T47D (cell line): ENCODE data around the gene CHRNG.
"Not testable (repeated sequence)": the region's sequence is repeated elsewhere in the genome, so short reads cannot be mapped to it uniquely, and the experiment has no call there.

Experiments
- DNase-seq, 2 experiments: peaks; one replicate each; pipeline versions ENCODE4 v3.0.0 to v3.0.0-alpha.2; 2011 to 2012; ENCODE audit warnings: low read depth in 1 of 2, low spot score in 1 of 2
- JUND ChIP-seq: IDR thresholded peaks from 2 replicates; pipeline ENCODE4 v1.6.1; 2012; ENCODE audit warnings: low read depth
- in situ Hi-C: cut with HindIII; loops from 2 replicates; pipeline ENCODE4 v1.10.0; 2016; ENCODE audit warnings: low sequenced_read_pairs, low pct_unique_long_range_greater_than_20kb

CHRNG gene

DNA sequence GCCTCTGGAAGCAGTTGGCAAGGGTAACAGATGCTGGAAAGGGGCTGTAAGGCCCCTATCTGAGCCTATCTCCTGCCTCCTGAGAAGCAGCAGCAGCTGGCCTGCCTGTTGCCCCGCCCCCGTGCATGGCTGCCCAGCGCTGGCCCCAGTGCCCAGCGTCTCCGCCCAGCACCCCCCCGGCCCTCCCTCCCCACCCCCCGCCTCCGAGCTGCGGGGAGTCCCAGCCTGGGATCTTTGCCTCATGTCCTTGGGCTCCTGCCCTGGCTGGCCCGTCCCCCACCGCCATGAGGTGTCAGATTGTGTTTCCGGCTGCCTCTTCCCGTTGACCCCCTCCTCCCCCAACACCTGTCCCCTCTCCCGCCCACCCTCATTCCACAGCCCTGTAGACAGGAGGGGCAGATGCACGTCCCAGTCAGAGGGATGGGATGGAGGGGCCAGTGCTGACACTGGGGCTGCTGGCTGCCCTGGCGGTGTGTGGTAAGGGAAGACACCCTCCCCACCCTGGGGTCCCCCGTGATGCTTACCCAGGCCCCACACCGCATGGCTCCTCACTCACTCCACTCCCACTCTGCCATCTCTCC, 13.6 kb upstream of the CHRNG start, which contains the start of gene CHRND:
CHRND (plus strand) TSS at position 370 of the 581 bp plus-strand sequence; CDS start at position 426, 56 bp downstream.
- in situ Hi-C loops, result no loop called here
- TF ChIP-seq JUND, result no peak
- no peak for DNase-seq

DNA sequence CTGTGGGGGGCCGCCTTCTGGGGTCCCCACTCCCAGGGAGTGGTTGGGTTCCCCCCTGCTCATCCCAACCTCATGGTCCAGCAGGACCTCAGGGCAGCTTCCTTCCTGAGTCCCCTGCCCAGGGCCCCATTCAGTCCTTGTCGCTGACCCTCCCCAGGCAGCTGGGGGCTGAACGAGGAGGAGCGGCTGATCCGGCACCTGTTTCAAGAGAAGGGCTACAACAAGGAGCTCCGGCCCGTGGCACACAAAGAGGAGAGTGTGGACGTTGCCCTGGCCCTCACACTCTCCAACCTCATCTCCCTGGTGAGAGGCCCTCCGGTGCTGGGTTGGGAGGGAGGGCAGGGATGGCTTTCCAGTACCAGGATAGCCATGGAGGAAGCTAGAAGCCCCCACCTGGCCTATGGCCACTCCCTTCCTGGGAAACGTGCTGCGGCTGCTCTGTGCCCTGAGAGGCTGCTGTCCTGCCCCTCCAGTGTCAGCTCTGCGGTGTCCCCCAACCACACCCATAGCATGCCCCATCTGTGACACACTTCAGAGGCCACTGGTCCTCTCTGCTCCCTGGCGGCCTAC, 13.0 kb upstream of the CHRNG start:
- in situ Hi-C loops, result no loop called here
- TF ChIP-seq JUND, result no peak

DNA sequence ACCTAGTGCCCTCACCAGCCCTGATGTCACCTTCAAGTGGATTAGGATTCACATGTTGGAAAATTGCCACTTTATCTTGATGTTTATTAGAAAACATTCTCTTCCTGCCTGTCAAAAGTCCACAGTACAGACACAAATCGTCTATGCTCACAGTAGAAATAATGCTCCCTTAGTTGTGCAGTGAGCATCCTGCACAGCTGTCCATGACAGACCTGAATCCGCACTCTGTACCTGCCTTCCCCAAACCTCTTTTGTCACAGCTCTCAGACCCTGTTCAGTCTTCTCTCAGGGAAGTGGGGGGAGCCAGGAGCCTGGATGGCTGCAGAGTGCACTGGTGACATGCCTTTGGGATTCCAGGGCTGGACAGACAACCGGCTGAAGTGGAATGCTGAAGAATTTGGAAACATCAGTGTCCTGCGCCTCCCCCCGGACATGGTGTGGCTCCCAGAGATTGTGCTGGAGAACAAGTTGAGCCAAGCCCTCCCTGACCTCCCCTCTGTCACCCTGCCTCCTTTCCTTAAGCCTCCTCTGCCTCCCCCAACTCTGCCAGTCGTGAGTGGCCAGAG, 11.5 kb upstream of the CHRNG start:
- DNase-seq, result no peak
- TF ChIP-seq JUND, result no peak
- in situ Hi-C loops, result no loop called here

More for the DNA sequence above, 13.0 kb upstream of the CHRNG start:
- no peak for DNase-seq

DNA sequence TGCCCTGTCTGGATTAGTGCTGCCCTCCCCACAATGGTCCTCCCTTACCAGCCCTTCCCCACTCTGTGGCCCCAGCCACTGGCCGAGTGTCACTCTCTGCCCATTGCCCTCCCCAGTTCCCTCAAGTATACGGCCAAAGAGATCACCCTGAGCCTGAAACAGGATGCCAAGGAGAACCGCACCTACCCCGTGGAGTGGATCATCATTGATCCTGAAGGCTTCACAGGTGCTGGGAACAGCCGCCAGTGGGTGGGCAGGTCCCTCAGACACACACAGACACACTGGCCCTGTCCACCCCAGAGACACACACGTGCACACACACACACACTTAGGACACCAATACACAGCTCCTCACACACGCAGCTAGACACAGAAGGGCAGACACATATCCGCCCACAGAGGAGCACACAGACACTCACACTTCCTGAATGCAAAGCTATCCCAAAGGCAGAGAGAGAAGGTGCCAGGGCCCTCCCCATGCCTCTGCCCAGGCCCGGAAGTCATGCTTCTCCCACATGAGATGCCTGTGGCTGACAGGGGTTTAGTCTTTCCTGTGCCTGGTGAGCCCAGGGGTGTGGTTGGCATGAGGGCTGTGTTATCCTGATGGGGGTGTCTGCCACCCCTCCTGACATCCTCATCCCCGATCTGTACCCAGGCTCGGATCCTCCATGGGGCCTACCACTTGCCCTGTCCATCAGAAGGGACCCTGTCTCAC, 10.6 kb upstream of the CHRNG start:
- in situ Hi-C loops, result no loop called here
- TF ChIP-seq JUND, result no peak
- no peak for DNase-seq

DNA sequence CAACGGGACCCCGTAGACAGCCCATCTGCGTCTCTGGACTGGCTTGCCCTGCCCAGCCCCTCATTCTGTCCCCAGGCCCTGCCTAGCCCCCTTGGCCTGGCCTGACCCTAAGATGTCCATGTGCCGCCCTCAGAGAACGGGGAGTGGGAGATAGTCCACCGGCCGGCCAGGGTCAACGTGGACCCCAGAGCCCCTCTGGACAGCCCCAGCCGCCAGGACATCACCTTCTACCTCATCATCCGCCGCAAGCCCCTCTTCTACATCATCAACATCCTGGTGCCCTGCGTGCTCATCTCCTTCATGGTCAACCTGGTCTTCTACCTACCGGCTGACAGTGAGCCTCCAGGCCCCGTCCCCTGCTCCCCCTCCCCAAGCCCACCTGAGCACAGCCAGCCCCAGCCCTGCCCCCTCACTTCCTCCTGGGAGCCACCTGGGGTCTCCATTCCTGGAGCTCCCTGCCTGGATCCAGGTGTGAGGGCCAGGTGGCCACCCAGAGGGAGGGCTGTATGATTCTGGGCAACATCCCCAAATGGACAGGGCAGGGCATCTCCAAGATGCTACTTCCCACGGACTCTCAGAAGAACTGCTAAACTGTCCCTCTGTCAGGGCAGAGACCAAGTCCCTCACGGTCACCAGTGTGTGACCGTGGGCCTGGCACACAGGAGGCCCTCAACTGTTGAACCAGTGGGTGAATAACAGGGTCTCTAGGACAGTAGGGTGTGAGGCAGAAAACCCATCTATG, 9.5 kb upstream of the CHRNG start:
- in situ Hi-C loops, result no loop called here
- TF ChIP-seq JUND, result no peak
- no peak for DNase-seq

DNA sequence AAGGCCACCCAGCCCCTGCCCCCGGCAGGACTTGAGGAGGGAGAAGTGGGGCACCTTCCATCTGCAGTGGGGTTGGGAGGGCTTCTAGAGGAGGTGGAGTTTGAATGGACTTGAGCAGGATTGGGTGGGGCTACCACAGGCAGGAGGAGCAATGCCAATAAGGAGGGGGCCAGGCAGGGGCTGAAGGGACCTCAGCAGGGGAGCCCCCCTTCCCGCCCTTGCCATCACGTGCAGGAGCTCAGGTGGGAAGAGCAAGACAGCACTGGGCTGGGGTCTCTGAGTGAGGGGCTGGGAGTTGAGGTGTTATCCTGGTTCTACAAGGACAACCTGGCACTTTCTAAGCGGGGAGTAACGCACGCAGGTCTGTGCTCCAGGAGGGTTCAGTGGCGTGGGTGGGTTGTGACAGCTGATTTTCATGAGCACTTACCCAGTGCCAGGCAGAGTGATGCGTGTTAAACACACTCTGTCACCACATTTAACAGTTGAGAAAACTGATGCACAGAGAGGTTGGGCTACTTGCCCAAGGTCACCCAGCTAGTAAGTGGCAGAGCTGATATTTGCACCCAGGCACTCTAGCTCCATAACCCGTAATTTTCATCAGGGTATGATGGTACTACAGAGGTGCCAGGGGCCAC, 8.7 kb upstream of the CHRNG start:
- TF ChIP-seq JUND, result no peak
- in situ Hi-C loops, result no loop called here
- no peak for DNase-seq

DNA sequence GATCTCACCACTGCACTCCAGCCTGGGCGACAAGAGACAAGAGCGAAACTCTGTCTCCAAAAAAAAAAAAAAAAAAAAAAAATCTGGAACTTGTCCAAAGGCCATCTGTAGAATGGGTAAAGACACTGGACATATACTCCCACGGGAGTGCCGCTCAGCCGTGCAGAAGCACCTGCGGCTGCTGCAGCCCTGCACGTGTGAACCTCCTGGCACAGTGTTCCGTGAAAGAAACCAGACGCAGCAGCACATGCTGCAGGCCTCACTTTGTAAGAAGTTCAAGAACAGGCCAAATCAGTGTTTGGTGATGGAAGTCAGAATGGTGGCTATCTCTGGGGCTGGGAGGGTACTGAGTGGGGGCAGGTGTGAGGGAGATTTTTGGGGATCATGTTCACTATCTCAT, 7.1 kb upstream of the CHRNG start:
- DNase-seq, result no peak
- in situ Hi-C loops, result no loop called here
- no peak for TF ChIP-seq JUND

DNA sequence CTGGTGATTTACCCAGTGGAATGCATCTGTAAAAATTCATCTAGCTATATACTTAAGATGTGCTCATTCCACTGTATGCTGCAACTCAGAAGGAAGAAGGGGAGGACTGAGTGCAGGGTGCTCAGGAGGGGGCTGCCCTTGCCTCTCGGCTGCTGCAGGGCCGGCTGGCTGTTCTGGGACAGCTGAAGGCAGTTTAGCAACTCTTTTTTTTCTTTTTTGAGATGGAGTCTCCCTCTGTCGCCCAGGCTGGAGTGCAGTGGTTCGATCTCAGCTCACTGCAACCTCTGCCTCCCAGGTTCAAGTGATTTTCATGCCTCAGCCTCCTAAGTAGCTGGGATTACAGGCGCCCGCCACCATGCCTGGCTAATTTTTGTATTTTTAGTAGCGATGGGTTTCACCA, 6.7 kb upstream of the CHRNG start:
- DNase-seq, in situ Hi-C loops: not testable (repeated sequence)

DNA sequence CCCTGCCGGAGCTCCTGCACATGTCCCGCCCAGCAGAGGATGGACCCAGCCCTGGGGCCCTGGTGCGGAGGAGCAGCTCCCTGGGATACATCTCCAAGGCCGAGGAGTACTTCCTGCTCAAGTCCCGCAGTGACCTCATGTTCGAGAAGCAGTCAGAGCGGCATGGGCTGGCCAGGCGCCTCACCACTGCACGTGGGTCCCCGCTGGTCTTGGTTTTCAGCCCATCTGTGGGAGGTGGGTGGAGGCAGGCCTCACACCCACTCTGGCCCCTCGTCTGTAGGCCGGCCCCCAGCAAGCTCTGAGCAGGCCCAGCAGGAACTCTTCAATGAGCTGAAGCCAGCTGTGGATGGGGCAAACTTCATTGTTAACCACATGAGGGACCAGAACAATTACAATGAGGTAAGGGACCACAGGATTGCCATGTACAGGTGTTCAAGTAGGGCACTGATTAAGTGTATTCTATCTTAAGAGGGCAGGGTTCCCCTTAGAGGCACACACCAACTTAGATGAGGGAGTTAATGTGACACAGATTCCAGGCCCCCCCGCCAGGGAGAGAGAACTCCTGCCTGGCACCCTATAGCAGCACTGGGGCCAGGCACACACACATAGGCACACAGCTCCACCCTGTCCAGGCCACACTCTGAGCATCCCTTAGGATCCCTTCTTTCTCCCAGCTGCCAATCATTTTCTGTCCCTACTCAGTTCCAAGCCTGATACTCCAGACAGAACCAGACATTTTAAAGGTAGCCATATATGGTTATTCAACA, 5.4 kb upstream of the CHRNG start:
- in situ Hi-C loops, result no loop called here
- no peak for DNase-seq
- no peak for TF ChIP-seq JUND

DNA sequence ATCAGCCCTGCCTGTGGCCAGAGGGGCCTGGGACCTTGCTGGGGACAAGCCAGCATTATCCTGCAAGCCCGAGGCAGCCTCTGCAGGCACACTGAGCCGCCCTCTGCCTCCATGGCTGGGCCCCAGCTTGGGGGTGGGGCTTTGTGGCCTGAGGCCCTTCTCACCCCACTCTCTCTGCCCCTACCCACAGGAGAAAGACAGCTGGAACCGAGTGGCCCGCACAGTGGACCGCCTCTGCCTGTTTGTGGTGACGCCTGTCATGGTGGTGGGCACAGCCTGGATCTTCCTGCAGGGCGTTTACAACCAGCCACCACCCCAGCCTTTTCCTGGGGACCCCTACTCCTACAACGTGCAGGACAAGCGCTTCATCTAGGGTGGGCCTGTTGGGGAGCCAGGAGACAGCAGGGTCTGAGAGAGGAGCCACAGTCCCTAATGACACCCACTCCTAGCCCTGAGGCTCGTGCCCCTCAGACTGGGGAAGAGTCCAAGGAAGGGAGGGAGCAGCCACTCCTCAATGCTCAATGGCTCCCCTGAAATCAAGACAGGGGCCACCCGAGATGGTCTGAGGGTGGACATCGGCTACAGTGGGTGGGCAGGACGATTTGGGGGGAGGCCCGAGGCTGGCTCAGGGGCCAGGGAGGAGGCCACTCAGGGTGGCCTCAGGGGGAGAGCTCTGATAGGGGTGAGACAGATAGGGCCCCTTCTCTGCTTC, 4.4 kb upstream of the CHRNG start:
- no peak for DNase-seq
- in situ Hi-C loops, result no loop called here
- no peak for TF ChIP-seq JUND
